AG09319 (cell line): ENCODE data around the gene RPH3AL.
"Not testable (repeated sequence)": the region's sequence is repeated elsewhere in the genome, so short reads cannot be mapped to it uniquely, and the experiment has no call there.

Experiments used
- DNase-seq: peaks from one replicate; pipeline ENCODE4 v3.0.0-alpha.2; 2010; ENCODE audit warnings: low read depth; ENCODE audit errors: extremely low read depth
- CTCF ChIP-seq: IDR thresholded peaks from 2 replicates; pipeline ENCODE4 v1.5.1; 2011; ENCODE audit warnings: low read depth, mild to moderate bottlenecking, inconsistent platforms, low read length, moderate library complexity

The RPH3AL gene

GRCh38 chr17:199806-200545 lies 152.6 kb downstream of the RPH3AL start:
- no peak for TF ChIP-seq CTCF
- no peak for DNase-seq

GRCh38 chr17:199191-199604 lies 153.4 kb downstream of the RPH3AL start:
- TF ChIP-seq CTCF: no peak
- DNase-seq: no peak

- not testable (repeated sequence) for DNase-seq
Observed at GRCh38 chr17:198225-198624, 154.4 kb downstream of the RPH3AL start.

- TF ChIP-seq CTCF: no peak
- DNase-seq: no peak
Observed at GRCh38 chr17:197352-197751, 155.3 kb downstream of the RPH3AL start.

GRCh38 chr17:194828-195602 lies 157.6 kb downstream of the RPH3AL start:
- no peak for TF ChIP-seq CTCF
- DNase-seq: no peak

- no peak for TF ChIP-seq CTCF
Observed at GRCh38 chr17:193841-194806, 158.5 kb downstream of the RPH3AL start.

GRCh38 chr17:193426-193810 lies 159.2 kb downstream of the RPH3AL start:
- no peak for DNase-seq
- no peak for TF ChIP-seq CTCF

More at GRCh38 chr17:193841-194806, 158.5 kb downstream of the RPH3AL start:
- no peak for DNase-seq
